HepG2 (cell line): ENCODE data around the gene DROSHA. TPM values are rescaled to one million over a fixed set of nuclear protein-coding genes. Genes with fewer than 3 reads are reported as not detected.

ENCODE experiments used
- ATAC-seq: fragments of 200-7000 bp; cut with Tn5 transposase; 3 replicates; pipeline ENCODE4 v1.9.1; 2020; ENCODE audit warnings: mild to moderate bottlenecking, moderate library complexity
- BruUV-seq: library from RNA; stranded (reverse); fragments of 400-500 nt; replicated peaks from 2 replicates; lab custom pipeline; 2021; lab: Mats Ljungman, UMichigan
- CTCF ChIA-PET: fragments of 300-600 bp; formaldehyde crosslinking; extraction: SDS; loops from one replicate; lab custom pipeline; 2021; ENCODE audit warnings: low total read pairs, inconsistent platforms, low intra/inter-chr PET ratio; lab: Yijun Ruan, JAX
- POLR2A ChIA-PET: fragments of 350-600 bp; sonication (Branson Sonifier 250); formaldehyde crosslinking; loops from one replicate; lab custom pipeline; 2020; ENCODE audit warnings: antibody characterized with exemption, inconsistent platforms; lab: Yijun Ruan, JAX
- DNase-seq: peaks from one replicate; pipeline ENCODE4 v3.0.0-alpha.2; 2015; ENCODE audit warnings: low spot score
- FAIRE-seq: peaks from 3 replicates; lab custom pipeline; 2011; peaks lifted over from hg19 to GRCh38; lab: Jason Lieb, UNC
- H2AFZ ChIP-seq: one replicate; pipeline ENCODE4 v1.6.1; 2011; ENCODE audit warnings: low read length, inconsistent platforms
- H3K27ac ChIP-seq: fragments of 300-600 bp; 3 replicates; pipeline ENCODE4 v1.8.0; 2011; ENCODE audit warnings: mixed run types, mild to moderate bottlenecking, mixed read lengths, low read length, inconsistent platforms; ENCODE audit not compliant: insufficient read depth; ENCODE audit errors: extremely low read length
- H3K27me3 ChIP-seq, 2 experiments: fragments of 200-600 bp in 1 of 2; 2 replicates in 1 of 2; 3 replicates in 1 of 2; pipeline versions ENCODE4 v1.6.0 to v1.8.0; 2011; ENCODE audit warnings: low read length in 2 of 2, mild to moderate bottlenecking in 2 of 2, moderate library complexity in 2 of 2, inconsistent platforms in 1 of 2; ENCODE audit not compliant: insufficient read depth in 2 of 2, control insufficient read depth in 1 of 2
- H3K36me3 ChIP-seq, 2 experiments: fragments of 200-600 bp in 1 of 2; replicated peaks in 1 of 2; 2 replicates in 1 of 2; 3 replicates in 1 of 2; pipeline versions ENCODE4 v1.5.1 to v1.8.0; 2011; ENCODE audit warnings: low read length in 2 of 2, inconsistent platforms in 1 of 2; ENCODE audit not compliant: insufficient read depth in 2 of 2, control insufficient read depth in 1 of 2
- H3K4me1 ChIP-seq: 2 replicates; pipeline ENCODE4 v1.5.1; 2012; ENCODE audit warnings: low read length, inconsistent platforms; ENCODE audit not compliant: insufficient read depth
- H3K4me2 ChIP-seq: 2 replicates; pipeline ENCODE4 v1.6.0; 2011; ENCODE audit warnings: low read depth, low read length, inconsistent platforms
- H3K4me3 ChIP-seq, 3 experiments: fragments of 200-600 bp in 1 of 3; sonication (generic), shearing (Covaris generic) in 1 of 3; replicated peaks in 1 of 3; 2 replicates each; pipeline ENCODE4 v1.5.1; 2011 to 2016; ENCODE audit warnings: low read length in 3 of 3, inconsistent platforms in 2 of 3, low read depth in 2 of 3, mild to moderate bottlenecking in 2 of 3, control low read depth in 1 of 3, mixed read lengths in 1 of 3; ENCODE audit not compliant: insufficient read depth in 1 of 3
- H3K79me2 ChIP-seq: one replicate; pipeline ENCODE4 v1.6.1; 2011; ENCODE audit warnings: low read length, inconsistent platforms; ENCODE audit not compliant: insufficient read depth
- H3K9ac ChIP-seq: 2 replicates; pipeline ENCODE4 v1.6.0; 2011; ENCODE audit warnings: mild to moderate bottlenecking, low read depth, low read length, inconsistent platforms; ENCODE audit not compliant: insufficient read depth
- H3K9me3 ChIP-seq: 2 replicates; pipeline ENCODE4 v1.5.1; 2012; ENCODE audit warnings: mild to moderate bottlenecking, low read length
- H4K20me1 ChIP-seq: 2 replicates; pipeline ENCODE4 v1.6.0; 2011; ENCODE audit warnings: inconsistent platforms, mild to moderate bottlenecking, low read length, moderate library complexity; ENCODE audit not compliant: insufficient read depth
- CCAR2 ChIP-seq: fragments of 200-400 bp; formaldehyde crosslinking; optimal IDR thresholded peaks from 2 replicates; pipeline ENCODE3; 2018; ENCODE audit warnings: low read depth, mild to moderate bottlenecking, low read length, moderate library complexity
- FOXP1 ChIP-seq, 2 experiments: fragments of 450-650 bp in 1 of 2; IDR thresholded peaks; 2 replicates each; pipeline ENCODE4 v1.6.1; 2017 to 2018; ENCODE audit warnings: antibody characterized with exemption in 1 of 2
- GABPB1 ChIP-seq: IDR thresholded peaks from 2 replicates; pipeline ENCODE4 v1.6.1; 2016; ENCODE audit warnings: mild to moderate bottlenecking, missing genetic modification reagents, moderate library complexity, missing compliant biosample characterization
- HOXA7 ChIP-seq: sonication (generic); formaldehyde crosslinking; IDR thresholded peaks from 2 replicates; pipeline ENCODE4 v1.8.1; 2022; ENCODE audit warnings: mild to moderate bottlenecking, missing genetic modification reagents, moderate library complexity
- NFYC ChIP-seq: IDR thresholded peaks from 2 replicates; pipeline ENCODE4 v1.6.1; 2016; ENCODE audit warnings: missing genetic modification reagents, missing compliant biosample characterization
- PTBP1 ChIP-seq: fragments of 200-400 bp; formaldehyde crosslinking; IDR thresholded peaks from 2 replicates; pipeline ENCODE4 v1.6.1; 2018; ENCODE audit warnings: low read length, low read depth; ENCODE audit not compliant: poor library complexity, severe bottlenecking
- SNAI1 ChIP-seq: sonication (generic); formaldehyde crosslinking; IDR thresholded peaks from 2 replicates; pipeline ENCODE4 v1.5.0; 2020; ENCODE audit warnings: mild to moderate bottlenecking, missing genetic modification reagents, borderline replicate concordance
- TBX3 ChIP-seq: fragments of 450-650 bp; IDR thresholded peaks from 2 replicates; pipeline ENCODE4 v1.6.1; 2017; ENCODE audit warnings: antibody characterized with exemption, mild to moderate bottlenecking, inconsistent platforms, borderline replicate concordance
- ZFAT ChIP-seq: sonication (generic); formaldehyde crosslinking; conservative IDR thresholded peaks from 2 replicates; pipeline ENCODE4 v1.8.1; 2023; ENCODE audit warnings: missing genetic modification reagents, inconsistent platforms
- ZNF20 ChIP-seq: sonication (generic); formaldehyde crosslinking; IDR thresholded peaks from 2 replicates; pipeline ENCODE4 v1.4.0; 2020; ENCODE audit warnings: mild to moderate bottlenecking, moderate library complexity, missing genetic modification reagents
- ZNF24 ChIP-seq: fragments of 450-650 bp; IDR thresholded peaks from 2 replicates; pipeline ENCODE4 v1.6.1; 2017; ENCODE audit warnings: antibody characterized with exemption, mild to moderate bottlenecking
- ZNF430 ChIP-seq: sonication (generic); formaldehyde crosslinking; IDR thresholded peaks from 2 replicates; pipeline ENCODE4 v1.9.0; 2021; ENCODE audit warnings: mild to moderate bottlenecking, missing genetic modification reagents
- ZNF619 ChIP-seq: sonication (generic); formaldehyde crosslinking; IDR thresholded peaks from 2 replicates; pipeline ENCODE4 v1.4.0; 2020; ENCODE audit warnings: mild to moderate bottlenecking, missing genetic modification reagents
- ZNF891 ChIP-seq: sonication (generic); formaldehyde crosslinking; IDR thresholded peaks from 2 replicates; pipeline ENCODE4 v1.5.0; 2020; ENCODE audit warnings: mild to moderate bottlenecking, missing genetic modification reagents
- WGBS: methylation state at CpG from one replicate; pipeline ENCODE4 v1.1.6; 2017; ENCODE audit warnings: low lambda C conversion rate; 5-methylcytosine and 5-hydroxymethylcytosine counted together
- in situ Hi-C: cut with HindIII; loops from 2 replicates; pipeline ENCODE4 v1.10.0; 2017; ENCODE audit warnings: low pct_unique_long_range_greater_than_20kb; ENCODE audit not compliant: extremely low pct_ligation_motif_present
- intact Hi-C: fragments of 100-400 bp; cut with micrococcal nuclease; formaldehyde crosslinking; loops from one replicate; pipeline ENCODE4 v1.10.0; 2022; ENCODE audit not compliant: unreplicated experiment
- polyA plus RNA-seq, 8 experiments: library from polyadenylated mRNA; depleted of rRNA in 3 of 8; stranded (reverse) in 7 of 8; unstranded in 1 of 8; fragments of >200 nt; fragmentation: Illumina TruSeq in 4 of 8; extraction: Trizol in 4 of 8; gene quantifications; 2 replicates each; pipeline versions ENCODE4 v1.2.1 to v1.2.3, GENCODE V29; 2011 to 2016; ENCODE audit warnings: low read depth in 4 of 8, missing spikeins in 1 of 8, mixed read lengths in 1 of 8; ENCODE audit not compliant: insufficient read depth in 1 of 8
- total RNA-seq, 5 experiments: library from RNA; depleted of rRNA; stranded (reverse); fragments of >200 nt; fragmentation: Illumina TruSeq; extraction: Trizol; gene quantifications; 2 replicates each; pipeline ENCODE4 v1.2.3, GENCODE V29; 2016; ENCODE audit warnings: low read depth in 1 of 5

Gene DROSHA
- total and polyA plus RNA-seq, 2 of the 13 experiments (the other 11 are each of a cell fraction or from before 2014, with no cell fraction given), result 22.3 to 29.4 TPM

DNA sequence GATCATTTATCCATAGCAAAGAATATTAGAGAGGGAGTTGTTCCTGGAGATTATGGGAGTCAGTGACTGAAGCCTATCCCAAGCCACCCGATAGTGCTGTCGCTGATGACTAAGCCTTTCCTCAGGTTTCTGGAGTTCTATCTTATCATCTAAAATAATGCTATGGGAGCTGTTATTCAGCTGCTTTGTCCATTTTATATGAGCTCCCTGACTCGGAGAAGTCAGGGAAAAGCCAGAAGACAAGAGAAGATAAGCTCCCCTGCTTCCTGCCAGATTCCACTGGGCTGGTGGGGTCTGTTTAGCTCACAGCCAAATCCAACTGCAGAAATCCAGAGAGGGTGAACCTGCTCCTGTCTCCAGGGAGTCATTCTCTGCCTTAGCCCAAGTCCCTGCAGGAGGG is 148.2 kb downstream of the DROSHA start:
- Histone ChIP-seq H3K27me3 (peaks cover 3 to 24% of the 10 kb centered on the region in 2 experiments; a peak in 3 of 5 replicates), H3K79me2 (no peaks in the 10 kb centered on the region), H3K9me3 (no peaks in the 10 kb centered on the region), H2AFZ (no peak overlapping the region), H4K20me1 (no peaks in the 10 kb centered on the region), H3K4me1 (peaks cover 8% of the 10 kb centered on the region; the same call in 1 of the 2 replicates), H3K9ac (no peak overlapping the region), H3K4me2 (no peak overlapping the region), H3K27ac (no peak overlapping the region), H3K36me3 (no peaks in the 10 kb centered on the region), H3K4me3 (no peak overlapping the region)
- ATAC-seq (no peak), FAIRE-seq (no peak), DNase-seq (no peak)
- in situ Hi-C loops, result no loop called here
- TF ChIP-seq ZNF430 (CRISPR knock-in tag) (no peak), ZNF20 (CRISPR knock-in tag) (no peak), CCAR2 (no peak), FOXP1 (IDR thresholded peaks at IDR 0.05) (no peak), FOXP1 (CRISPR knock-in tag; IDR thresholded peaks at IDR 0.05) (no peak), ZNF24 (no peak), NFYC (CRISPR knock-in tag) (no peak), ZNF619 (no peak), ZFAT (no peak), GABPB1 (no peak), ZNF891 (CRISPR knock-in tag) (no peak), PTBP1 (no peak), HOXA7 (CRISPR knock-in tag) (no peak), TBX3 (no peak), SNAI1 (no peak)
- ChIA-PET CTCF (no interaction called here), POLR2A (no interaction called here)
- intact Hi-C loops, result no loop called here
- 64% methylated on average over 3 of the region's 3 CpGs for WGBS
- no TSS peak for BruUV-seq
